Esophagus mucosa (tissue), 1 donor: ENCODE results near the gene LIPK. TPM values are rescaled to one million over a fixed set of nuclear protein-coding genes. Genes with fewer than 3 reads are reported as not detected.

Experiments
- ATAC-seq: fragments of 200-7000 bp; cut with Tn5 transposase; one replicate; pipeline ENCODE4 v1.9.1; 2020
- total RNA-seq: library from RNA; stranded (reverse); gene quantifications from one replicate; pipeline ENCODE4 v1.2.4, GENCODE V29; 2023
- donor health status: DM: yes; HTN: yes; CAD: no.

LIPK gene
- total RNA-seq, 1 donor from 2014 or later = 3.3 TPM

GRCh38 chr10:88786032-88786770, 80.2 kb downstream of the LIPK start:
- ATAC-seq = no peak

- no peak for ATAC-seq
Observed at GRCh38 chr10:88787463-88787862, 81.4 kb downstream of the LIPK start.

GRCh38 chr10:88788924-88789323, 82.9 kb downstream of the LIPK start:
- no peak for ATAC-seq

- peak; percentile 46 for ATAC-seq
Observed at GRCh38 chr10:88791924-88792323, 85.9 kb downstream of the LIPK start.

- no peak for ATAC-seq
Observed at GRCh38 chr10:88792661-88793060, 86.6 kb downstream of the LIPK start.

- ATAC-seq = no peak
Observed at GRCh38 chr10:88793712-88794299, 87.8 kb downstream of the LIPK start.

GRCh38 chr10:88794731-88795130, 88.7 kb downstream of the LIPK start:
- no peak for ATAC-seq

- no peak for ATAC-seq
Observed at GRCh38 chr10:88800152-88801125, 94.4 kb downstream of the LIPK start.

Other genes with a start within 250 kb of the LIPK start
- gene RNLS, start 122.9 kb upstream of the LIPK start, total RNA-seq = 10.0 TPM
- gene LIPJ, start 119.5 kb upstream of the LIPK start, total RNA-seq = 0.12 TPM
- gene LIPF, start 41.8 kb upstream of the LIPK start, total RNA-seq = not detected
- gene LIPN, start 53.8 kb downstream of the LIPK start, total RNA-seq = 1.4 TPM
- gene LIPM, start 96.5 kb downstream of the LIPK start, total RNA-seq = not detected
- 32.9 TPM for gene ANKRD22, start 145.6 kb downstream of the LIPK start, total RNA-seq
- gene STAMBPL1, start 174.0 kb downstream of the LIPK start, total RNA-seq = 2.5 TPM
- 53.0 TPM for gene ACTA2, start 246.5 kb downstream of the LIPK start, total RNA-seq